ENCODE results near the gene HSP90AA1. TPM values are rescaled to one million over a fixed set of nuclear protein-coding genes. Genes with fewer than 3 reads are reported as not detected.
"Not testable (repeated sequence)": the region's sequence is repeated elsewhere in the genome, so short reads cannot be mapped to it uniquely, and the experiment has no call there.

Gene HSP90AA1
- total RNA-seq, 3 donors from 2014 or later: 467 to 860 (median 474) TPM

DNA sequence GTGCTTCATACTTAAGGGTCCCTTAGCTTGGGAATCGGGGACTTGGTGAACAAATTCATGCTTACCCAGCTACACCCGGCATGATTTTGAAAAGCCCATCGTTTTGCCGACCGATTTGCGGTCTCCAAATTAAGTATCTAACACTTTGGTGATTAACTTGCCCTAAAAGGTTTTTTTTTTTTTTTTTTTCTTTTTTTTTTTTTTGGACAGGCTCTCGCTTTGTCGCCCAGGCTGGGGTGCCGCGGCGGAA, 843 bp upstream of the HSP90AA1 start:
- intact Hi-C loops (cut with DNase I; ENCODE audit: low total_unique reads): loop anchor here (5.0 kb wide), 1 partner anchor 125 kb away; the partner anchor contains the start of gene DYNC1H1
- no peak for TF ChIP-seq POLR2A (IDR thresholded peaks at IDR 0.05)
- TF ChIP-seq, protein P1, sequence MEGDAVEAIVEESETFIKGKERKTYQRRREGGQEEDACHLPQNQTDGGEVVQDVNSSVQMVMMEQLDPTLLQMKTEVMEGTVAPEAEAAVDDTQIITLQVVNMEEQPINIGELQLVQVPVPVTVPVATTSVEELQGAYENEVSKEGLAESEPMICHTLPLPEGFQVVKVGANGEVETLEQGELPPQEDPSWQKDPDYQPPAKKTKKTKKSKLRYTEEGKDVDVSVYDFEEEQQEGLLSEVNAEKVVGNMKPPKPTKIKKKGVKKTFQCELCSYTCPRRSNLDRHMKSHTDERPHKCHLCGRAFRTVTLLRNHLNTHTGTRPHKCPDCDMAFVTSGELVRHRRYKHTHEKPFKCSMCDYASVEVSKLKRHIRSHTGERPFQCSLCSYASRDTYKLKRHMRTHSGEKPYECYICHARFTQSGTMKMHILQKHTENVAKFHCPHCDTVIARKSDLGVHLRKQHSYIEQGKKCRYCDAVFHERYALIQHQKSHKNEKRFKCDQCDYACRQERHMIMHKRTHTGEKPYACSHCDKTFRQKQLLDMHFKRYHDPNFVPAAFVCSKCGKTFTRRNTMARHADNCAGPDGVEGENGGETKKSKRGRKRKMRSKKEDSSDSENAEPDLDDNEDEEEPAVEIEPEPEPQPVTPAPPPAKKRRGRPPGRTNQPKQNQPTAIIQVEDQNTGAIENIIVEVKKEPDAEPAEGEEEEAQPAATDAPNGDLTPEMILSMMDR (IDR thresholded peaks at IDR 0.05): no peak
- TF ChIP-seq POLR2AphosphoS5 (IDR thresholded peaks at IDR 0.05): no peak
- H3K36me3 ChIP-seq: no peaks in the 10 kb centered on the region
- H3K9me3 ChIP-seq: no peaks in the 10 kb centered on the region
- H3K4me3 ChIP-seq: peak overlapping the region; percentile 83 to 100 (median 88)
- H3K27me3 ChIP-seq: no peaks in the 10 kb centered on the region
- DNase-seq (ENCODE audit: low spot score in 2 of 2): no peak
- peaks cover 16 to 20% of the 10 kb centered on the region in 2 donors for H3K4me1 ChIP-seq
- H3K27ac ChIP-seq: peak overlapping the region; percentile 100

DNA sequence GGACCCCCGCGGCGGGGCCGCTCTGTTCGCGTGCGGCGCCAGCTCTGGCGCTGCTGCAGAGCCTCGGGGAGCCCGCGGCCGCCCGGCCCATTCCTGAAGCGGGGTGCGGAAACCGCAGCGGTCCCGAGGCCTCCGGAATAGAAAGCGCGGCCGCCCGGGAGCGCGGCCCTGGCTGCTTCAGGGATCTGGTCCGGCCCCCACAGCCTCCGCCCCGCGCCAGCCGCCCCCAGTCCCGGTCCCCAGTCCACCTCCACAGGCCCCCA, 204 bp downstream of the HSP90AA1 start:
- H3K9me3 ChIP-seq: no peaks in the 10 kb centered on the region
- H3K4me1 ChIP-seq: peaks cover 20 to 26% of the 10 kb centered on the region in 2 donors
- TF ChIP-seq, protein P1 (IDR thresholded peaks at IDR 0.05): no peak
- TF ChIP-seq POLR2A (IDR thresholded peaks at IDR 0.05) (no peak), POLR2AphosphoS5 (IDR thresholded peaks at IDR 0.05) (no peak)
- peak overlapping the region; percentile 100 for H3K27ac ChIP-seq
- intact Hi-C loops (cut with DNase I; ENCODE audit: low total_unique reads): loop anchor here (5.0 kb wide), 1 partner anchor 124 kb away; the partner anchor contains the start of gene DYNC1H1
- no peak for DNase-seq (ENCODE audit: low spot score in 2 of 2)
- no peaks in the 10 kb centered on the region for H3K27me3 ChIP-seq
- no peaks in the 10 kb centered on the region for H3K36me3 ChIP-seq
- peak overlapping the region; percentile 83 to 100 (median 88) for H3K4me3 ChIP-seq

DNA sequence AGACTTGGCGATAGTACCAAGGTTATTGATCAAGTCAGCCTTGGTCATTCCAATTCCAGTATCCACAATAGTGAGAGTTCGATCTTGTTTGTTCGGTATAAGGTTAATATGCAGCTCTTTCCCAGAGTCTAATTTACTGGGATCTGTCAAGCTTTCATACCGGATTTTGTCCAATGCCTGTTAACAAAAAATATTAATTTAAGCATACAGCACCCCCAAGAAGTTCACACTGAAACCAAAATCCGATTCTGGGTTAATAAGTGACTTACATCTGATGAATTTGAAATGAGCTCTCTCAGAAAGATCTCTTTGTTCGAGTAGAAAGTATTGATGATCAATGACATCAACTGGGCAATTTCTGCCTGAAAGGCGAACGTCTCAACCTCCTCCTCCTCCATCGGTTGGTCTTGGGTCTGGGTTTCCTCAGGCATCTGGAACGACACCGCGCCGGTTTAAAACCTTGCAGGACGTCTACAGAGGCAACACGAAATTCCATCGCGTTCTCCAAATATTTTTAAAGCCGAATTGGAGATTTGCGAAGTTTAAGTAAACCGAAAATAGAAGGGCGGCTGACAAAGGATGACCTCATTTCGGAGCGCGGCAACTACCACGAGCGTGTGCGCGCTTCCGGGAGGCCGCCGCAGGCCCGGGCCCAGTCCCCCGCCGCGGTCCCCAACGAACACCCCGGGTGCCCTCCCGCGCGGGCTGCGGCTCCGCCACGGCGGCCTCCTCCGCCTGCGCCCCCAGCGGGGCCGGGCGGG, 716 bp downstream of the HSP90AA1 start:
- H3K36me3 ChIP-seq: no peaks in the 10 kb centered on the region
- H3K9me3 ChIP-seq: no peaks in the 10 kb centered on the region
- H3K27ac ChIP-seq: peak overlapping the region; percentile 100
- peak overlapping the region; percentile 83 to 100 (median 88) for H3K4me3 ChIP-seq
- peaks cover 20 to 26% of the 10 kb centered on the region in 2 donors for H3K4me1 ChIP-seq
- H3K27me3 ChIP-seq: no peaks in the 10 kb centered on the region
- TF ChIP-seq POLR2AphosphoS5 (IDR thresholded peaks at IDR 0.05): no peak
- TF ChIP-seq, protein P1 (IDR thresholded peaks at IDR 0.05): no peak
- TF ChIP-seq POLR2A (IDR thresholded peaks at IDR 0.05): no peak
- intact Hi-C loops (cut with DNase I; ENCODE audit: low total_unique reads): loop anchor here (1.0 to 5.0 kb wide), 2 partner anchors 23 to 124 kb away; partner anchors contain the start of gene DYNC1H1
- DNase-seq (ENCODE audit: low spot score in 2 of 2): no peak

DNA sequence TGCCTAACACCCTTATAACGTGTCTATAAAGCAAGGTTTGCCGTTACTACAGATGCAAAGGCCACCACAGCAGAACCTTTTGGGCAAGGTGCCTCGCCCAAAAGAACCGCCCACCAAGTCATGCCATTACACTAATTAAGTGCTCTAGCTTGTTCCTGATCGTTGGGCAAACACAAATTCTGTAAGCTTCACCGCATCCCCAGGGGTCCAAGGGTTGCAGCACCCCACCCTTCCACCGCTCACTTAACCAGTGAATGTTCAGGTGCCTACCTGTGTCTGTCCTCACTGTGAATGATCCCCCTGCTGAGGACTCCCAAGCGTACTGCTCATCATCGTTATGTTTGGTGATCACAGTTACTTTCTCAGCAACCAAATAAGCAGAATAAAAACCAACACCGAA, 1.4 kb downstream of the HSP90AA1 start:
- TF ChIP-seq POLR2A (IDR thresholded peaks at IDR 0.05) (no peak), POLR2AphosphoS5 (IDR thresholded peaks at IDR 0.05) (peak in 1 of 3 donors; percentile 16)
- TF ChIP-seq, protein P1 (IDR thresholded peaks at IDR 0.05): no peak
- Histone ChIP-seq H3K4me3 (peak overlapping the region; percentile 83 to 100 (median 88)), H3K9me3 (no peaks in the 10 kb centered on the region), H3K27me3 (no peaks in the 10 kb centered on the region), H3K4me1 (peaks cover 20 to 26% of the 10 kb centered on the region in 2 donors), H3K27ac (peak overlapping the region; percentile 100), H3K36me3 (peaks cover 3% of the 10 kb centered on the region)
- no peak for DNase-seq (ENCODE audit: low spot score in 2 of 2)
- intact Hi-C loops (cut with DNase I; ENCODE audit: low total_unique reads): loop anchor here (1.0 to 5.0 kb wide), 2 partner anchors 22 to 123 kb away; partner anchors contain the start of gene DYNC1H1

DNA sequence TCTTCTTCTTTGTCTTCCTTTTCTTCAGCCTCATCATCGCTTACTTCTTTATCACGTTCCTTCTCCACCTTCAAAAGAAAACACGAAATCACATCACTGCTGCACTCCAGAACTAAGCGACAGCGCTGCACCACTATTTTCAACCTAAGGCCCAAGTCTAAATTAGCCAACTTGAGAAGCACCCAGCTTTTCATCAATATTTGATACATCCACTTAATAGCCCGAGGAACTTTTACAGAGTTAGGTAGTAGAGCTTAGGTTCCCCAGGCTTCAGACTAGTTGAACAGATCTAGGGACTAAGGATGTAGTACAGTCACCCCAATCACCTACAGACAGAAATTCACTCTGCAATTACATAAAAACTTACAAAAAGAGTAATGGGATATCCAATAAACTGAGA, 1.9 kb downstream of the HSP90AA1 start:
- Histone ChIP-seq H3K27ac (peak overlapping the region in 1 of 2 donors; percentile 100), H3K4me3 (peak overlapping the region in 2 of 3 donors; percentile 88 to 100), H3K9me3 (no peaks in the 10 kb centered on the region), H3K27me3 (no peaks in the 10 kb centered on the region), H3K36me3 (peaks cover 4% of the 10 kb centered on the region), H3K4me1 (peaks cover 20 to 26% of the 10 kb centered on the region in 2 donors)
- intact Hi-C loops (cut with DNase I; ENCODE audit: low total_unique reads): loop anchor here (1.0 to 5.0 kb wide), 2 partner anchors 22 to 123 kb away; partner anchors contain the start of gene DYNC1H1
- DNase-seq (ENCODE audit: low spot score in 2 of 2): no peak
- TF ChIP-seq POLR2A (IDR thresholded peaks at IDR 0.05) (no peak), POLR2AphosphoS5 (IDR thresholded peaks at IDR 0.05) (no peak)
- TF ChIP-seq, protein P1 (IDR thresholded peaks at IDR 0.05): no peak

DNA sequence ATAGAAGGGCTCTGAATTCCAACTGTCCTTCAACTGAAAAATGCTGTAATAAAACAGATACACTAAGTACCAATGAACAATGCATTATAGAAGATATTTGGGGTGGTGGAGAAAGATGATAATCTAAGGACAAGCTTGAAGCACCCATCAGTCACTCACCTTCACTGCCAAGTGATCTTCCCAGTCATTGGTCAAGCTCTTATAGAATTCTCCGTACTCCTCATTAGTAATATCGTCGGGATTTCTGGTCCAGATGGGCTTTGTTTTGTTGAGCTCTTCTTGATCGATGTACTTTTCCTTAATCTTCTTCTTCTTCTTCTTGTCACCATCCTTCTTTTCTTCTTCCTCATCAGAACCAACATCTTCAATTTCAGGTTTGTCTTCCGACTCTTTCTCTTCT, 2.3 kb downstream of the HSP90AA1 start:
- H3K27ac ChIP-seq: peak overlapping the region in 1 of 2 donors; percentile 61
- H3K36me3 ChIP-seq; intact Hi-C loops (cut with DNase I; ENCODE audit: low total_unique reads); H3K27me3 ChIP-seq; H3K9me3 ChIP-seq; DNase-seq (ENCODE audit: low spot score in 2 of 2): not testable (repeated sequence)
- H3K4me1 ChIP-seq: peaks cover 20 to 26% of the 10 kb centered on the region in 2 donors
- H3K4me3 ChIP-seq: peak overlapping the region in 1 of 3 donors; percentile 43
